OCI-LY3 (cell line): ENCODE results near the gene LILRB4.
"Not testable (repeated sequence)": the region's sequence is repeated elsewhere in the genome, so short reads cannot be mapped to it uniquely, and the experiment has no call there.

Experiments
- H2AFZ ChIP-seq: fragments of 200-600, 300-600 bp; shearing (Covaris generic); 2 replicates; pipeline ENCODE4 v1.6.0; 2014; ENCODE audit warnings: antibody characterized with exemption, low read depth, low read length
- H3K27ac ChIP-seq: fragments of 200-600, 300-600 bp; sonication (generic); 2 replicates; pipeline ENCODE4 v1.5.1; 2014; ENCODE audit warnings: mild to moderate bottlenecking, low read length, moderate library complexity, mixed read lengths
- H3K27me3 ChIP-seq: fragments of 200-600, 300-600 bp; sonication (generic); 2 replicates; pipeline ENCODE4 v1.6.1; 2014; ENCODE audit warnings: low read depth, low read length, mixed read lengths
- H3K36me3 ChIP-seq: fragments of 200-600, 300-600 bp; sonication (generic); replicated peaks from 2 replicates; pipeline ENCODE3; 2014; ENCODE audit warnings: low read depth, low read length, mixed read lengths
- H3K4me1 ChIP-seq: fragments of 300-600, 200-600 bp; sonication (generic); 2 replicates; pipeline ENCODE4 v1.6.1; 2014; ENCODE audit warnings: low read length, mixed read lengths
- H3K4me2 ChIP-seq: fragments of 200-600, 300-600 bp; sonication (generic); 2 replicates; pipeline ENCODE4 v1.6.1; 2014; ENCODE audit warnings: low read length, mixed read lengths
- H3K4me3 ChIP-seq: fragments of 300-600, 200-600 bp; sonication (generic); 2 replicates; pipeline ENCODE4 v1.5.1; 2014; ENCODE audit warnings: antibody characterized with exemption, mild to moderate bottlenecking, low read length, moderate library complexity
- H3K79me2 ChIP-seq: fragments of 300-600, 200-600 bp; shearing (Covaris generic); 2 replicates; pipeline ENCODE4 v1.6.1; 2014; ENCODE audit warnings: mild to moderate bottlenecking, low read length, mixed read lengths
- H3K9ac ChIP-seq: fragments of 300-600, 200-600 bp; shearing (Covaris generic); 2 replicates; pipeline ENCODE4 v1.6.0; 2014; ENCODE audit warnings: mild to moderate bottlenecking, low read length, moderate library complexity
- H3K9me3 ChIP-seq: fragments of 200-600, 300-600 bp; shearing (Covaris generic); 2 replicates; pipeline ENCODE4 v1.6.1; 2014; ENCODE audit warnings: low read length, mixed read lengths; ENCODE audit not compliant: insufficient read depth
- H4K20me1 ChIP-seq: fragments of 200-600, 300-600 bp; sonication (generic); 2 replicates; pipeline ENCODE4 v1.6.1; 2016; ENCODE audit warnings: low read length, mixed read lengths; ENCODE audit not compliant: insufficient read depth
- CTCF ChIP-seq: fragments of 200-600, 300-600 bp; sonication (generic); IDR thresholded peaks from 2 replicates; pipeline ENCODE4 v1.5.1; 2014; ENCODE audit warnings: antibody characterized with exemption, low read length, low read depth
- EZH2phosphoT487 ChIP-seq: fragments of 200-600 bp; shearing (Covaris generic); IDR thresholded peaks from 2 replicates; pipeline ENCODE4 v1.6.1; 2018; ENCODE audit warnings: antibody characterized with exemption, mixed run types, low read depth

Gene LILRB4

DNA sequence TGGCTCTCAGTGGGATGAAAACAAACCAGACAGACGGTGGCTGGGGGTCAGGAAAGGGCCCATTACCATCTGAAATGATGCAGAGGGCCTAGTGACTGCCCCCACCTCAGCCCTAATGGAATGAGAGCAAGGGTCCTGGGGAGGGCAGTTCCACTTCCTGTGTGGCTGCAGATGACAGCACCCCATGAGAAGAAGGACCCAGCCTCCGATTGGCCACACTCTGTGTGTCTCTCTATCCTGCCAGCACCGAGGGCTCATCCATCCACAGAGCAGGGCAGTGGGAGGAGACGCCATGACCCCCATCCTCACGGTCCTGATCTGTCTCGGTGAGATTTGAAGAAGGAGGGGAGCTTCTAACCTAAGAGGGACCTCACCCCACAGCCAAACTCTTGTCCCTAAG lies 32.0 kb upstream of the LILRB4 start:
- Histone ChIP-seq H3K36me3 (peaks cover 4% of the 10 kb centered on the region), H3K27me3 (no peaks in the 10 kb centered on the region), H3K4me3 (no peak overlapping the region), H3K4me1 (peaks cover 22% of the 10 kb centered on the region), H3K27ac (no peak overlapping the region), H3K79me2 (no peaks in the 10 kb centered on the region), H3K9me3 (peaks cover 6% of the 10 kb centered on the region; the same call in 1 of the 2 replicates), H3K9ac (no peak overlapping the region), H3K4me2 (0 out of 2 replicates have a peak overlapping the region, but pooled peaks have one; percentile 4), H2AFZ (no peak overlapping the region), H4K20me1 (no peaks in the 10 kb centered on the region)
- TF ChIP-seq EZH2phosphoT487 (no peak), CTCF (no peak)

- H4K20me1 ChIP-seq, H3K9ac ChIP-seq, H3K9me3 ChIP-seq, H3K4me2 ChIP-seq, H3K4me3 ChIP-seq, H3K27me3 ChIP-seq, H3K79me2 ChIP-seq, H2AFZ ChIP-seq, H3K27ac ChIP-seq, H3K36me3 ChIP-seq: not testable (repeated sequence)
- peaks cover 22% of the 10 kb centered on the region for H3K4me1 ChIP-seq
Observed at GRCh38 chr19:54631489-54632337, 31.1 kb upstream of the LILRB4 start.

- not testable (repeated sequence) for H3K36me3 ChIP-seq, H2AFZ ChIP-seq, H3K79me2 ChIP-seq, H3K9ac ChIP-seq, H3K27me3 ChIP-seq, H3K9me3 ChIP-seq, H3K4me3 ChIP-seq, H3K27ac ChIP-seq, H3K4me2 ChIP-seq, H4K20me1 ChIP-seq
- peaks cover 22% of the 10 kb centered on the region for H3K4me1 ChIP-seq
Observed at GRCh38 chr19:54632517-54632916, 30.3 kb upstream of the LILRB4 start.

GRCh38 chr19:54633401-54633800 lies 29.4 kb upstream of the LILRB4 start:
- Histone ChIP-seq H4K20me1 (no peaks in the 10 kb centered on the region), H3K9ac (no peak overlapping the region), H3K4me2 (no peak overlapping the region), H3K4me3 (no peak overlapping the region), H3K79me2 (no peaks in the 10 kb centered on the region), H3K36me3 (no peaks in the 10 kb centered on the region), H3K9me3 (no peaks in the 10 kb centered on the region), H2AFZ (no peak overlapping the region), H3K4me1 (peaks cover 15% of the 10 kb centered on the region), H3K27me3 (no peaks in the 10 kb centered on the region), H3K27ac (no peak overlapping the region)
- TF ChIP-seq CTCF (no peak), EZH2phosphoT487 (no peak)

- H3K27ac ChIP-seq, H3K4me3 ChIP-seq, H3K9me3 ChIP-seq, H3K4me1 ChIP-seq, H3K9ac ChIP-seq, H3K36me3 ChIP-seq, H2AFZ ChIP-seq, H3K4me2 ChIP-seq, H3K79me2 ChIP-seq, H4K20me1 ChIP-seq: not testable (repeated sequence)
- peaks cover 22% of the 10 kb centered on the region for H3K27me3 ChIP-seq
Observed at GRCh38 chr19:54636081-54636480, 26.7 kb upstream of the LILRB4 start.
